GM19467 (cell line): Measurements from ENCODE around the gene TPPP2.
"Not testable (repeated sequence)": the region's sequence is repeated elsewhere in the genome, so short reads cannot be mapped to it uniquely, and the experiment has no call there.

Source experiments
- ATAC-seq: cut with Tn5 transposase; IDR thresholded peaks from one replicate; pipeline ENCODE4 v1.9.1; 2021; ENCODE audit warnings: mild to moderate bottlenecking, moderate library complexity; ENCODE audit not compliant: unreplicated experiment

TPPP2 gene

DNA sequence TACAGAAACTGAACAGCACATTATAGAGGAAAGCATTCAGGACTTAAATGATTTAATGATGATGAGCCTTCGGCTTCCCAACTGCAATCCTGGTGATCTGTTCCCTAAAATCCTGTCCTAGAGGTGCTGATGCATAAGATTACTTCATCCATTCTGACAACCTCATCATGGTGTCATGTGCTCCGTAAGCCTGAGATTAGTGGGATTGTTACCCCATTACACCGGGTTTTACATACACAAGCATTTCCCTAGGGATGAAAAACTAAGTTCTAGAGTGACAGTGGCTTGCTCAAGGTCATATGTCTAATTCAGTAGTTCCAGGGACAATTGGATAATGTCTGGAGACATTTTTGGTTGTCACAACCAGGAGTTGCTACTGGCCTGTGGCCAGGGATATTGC lies 7.1 kb downstream of the TPPP2 start:
- ATAC-seq: no peak

DNA sequence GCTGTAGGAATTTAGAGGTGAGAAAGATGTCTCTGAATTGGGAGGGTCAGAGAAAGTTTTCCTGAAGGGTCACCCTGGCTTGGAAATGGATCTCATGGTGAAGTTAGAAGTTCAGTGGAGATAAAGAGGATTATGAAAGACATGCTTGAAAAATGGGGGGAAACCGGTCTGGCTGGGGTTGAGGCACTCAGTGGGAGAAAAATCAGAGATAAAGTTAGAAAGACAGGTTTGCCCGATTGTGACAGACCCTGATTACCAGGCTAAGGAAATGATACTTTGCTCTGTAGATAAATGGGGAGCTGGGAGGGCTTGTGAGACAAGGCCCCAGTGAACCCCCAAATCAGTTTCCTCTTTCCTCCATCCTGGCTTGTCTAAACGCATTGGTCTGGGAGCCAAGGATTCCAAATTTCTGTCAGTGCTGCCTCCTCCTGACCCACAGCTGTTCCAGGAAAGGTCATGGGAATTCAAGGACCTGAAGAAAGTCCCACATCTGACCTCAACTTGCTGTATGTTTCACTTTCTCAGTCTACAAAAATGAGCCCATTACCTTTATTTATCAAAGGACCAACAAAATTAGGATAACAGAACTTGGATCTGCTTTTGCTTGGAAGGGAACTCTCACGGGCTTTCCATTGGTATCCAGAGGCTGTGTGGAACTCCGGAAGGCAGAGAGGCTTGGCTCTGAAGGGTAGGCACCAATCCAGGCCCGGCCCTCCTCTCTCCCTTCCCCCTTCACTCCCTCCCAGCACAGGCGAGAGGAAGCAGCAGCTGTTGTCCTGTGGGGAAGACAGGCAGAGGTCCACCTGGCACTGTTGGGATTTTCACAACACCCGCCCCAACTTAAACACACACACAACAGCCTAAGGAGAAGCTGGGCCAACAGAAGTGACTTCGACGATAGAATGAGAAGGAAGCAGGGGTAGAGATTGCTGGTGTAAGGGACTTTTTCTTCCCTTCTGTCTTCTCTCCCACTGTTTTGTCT lies 8.7 kb downstream of the TPPP2 start:
- ATAC-seq: no peak

DNA sequence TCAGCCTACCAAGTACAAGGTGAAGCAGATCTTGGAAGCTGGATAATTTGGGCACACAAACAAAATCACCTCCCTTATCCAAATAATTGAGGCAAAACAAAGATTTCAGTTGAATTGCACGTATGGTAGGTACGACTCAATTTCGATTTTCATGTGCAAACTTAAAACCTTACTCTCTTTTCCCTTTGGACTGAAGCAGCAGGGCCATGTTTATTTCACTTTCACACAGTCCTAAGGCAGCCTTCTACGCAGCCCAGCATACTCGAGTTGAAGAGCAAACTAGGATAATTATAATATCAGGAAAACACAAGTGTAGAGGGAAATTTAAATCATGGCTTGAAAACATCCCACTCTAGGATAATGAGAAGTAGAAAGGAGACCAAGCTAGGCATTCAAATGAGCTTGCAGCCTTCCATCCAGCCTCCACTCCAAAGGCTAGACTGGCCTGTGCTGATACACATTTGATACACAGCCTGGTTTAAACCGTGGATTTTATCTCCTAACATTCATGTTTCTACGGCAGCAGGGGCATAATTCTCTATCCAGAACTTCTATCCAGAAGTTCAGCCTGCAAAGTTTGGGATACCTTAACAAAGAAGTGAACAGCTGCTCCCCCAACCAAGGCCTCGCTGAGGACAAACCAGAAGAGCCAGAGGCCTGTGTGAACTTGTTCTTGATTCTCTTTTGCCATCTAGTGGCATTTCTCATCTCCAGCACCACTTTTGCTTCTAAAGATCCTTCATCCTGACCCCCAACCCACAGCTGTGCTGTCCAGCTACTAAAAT lies 9.8 kb downstream of the TPPP2 start:
- no peak for ATAC-seq

DNA sequence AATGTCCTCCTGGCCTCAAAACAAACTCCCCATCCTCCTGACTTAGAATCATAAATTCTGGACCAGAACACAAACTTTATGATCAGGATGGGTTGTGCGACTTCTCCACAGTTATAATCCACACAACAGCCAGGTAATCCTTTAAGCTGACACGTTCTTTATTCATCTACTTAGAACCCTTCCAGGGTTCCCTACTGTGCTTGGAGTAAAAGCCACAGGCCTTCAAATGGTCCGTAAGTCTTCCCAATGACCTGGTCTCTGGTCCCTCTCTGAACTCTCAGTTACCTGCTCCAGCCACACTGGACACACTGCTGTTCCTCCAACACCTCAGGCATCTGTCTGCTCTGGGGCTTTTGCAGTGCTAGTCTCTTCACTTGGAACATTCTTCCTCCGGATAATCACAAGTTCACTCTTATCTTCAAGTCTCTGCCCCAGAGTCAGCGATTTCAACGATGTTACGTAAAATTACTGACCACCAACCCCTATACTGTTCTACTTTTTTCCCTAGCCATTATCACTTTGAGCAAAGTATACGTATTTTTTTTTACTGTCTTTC lies 10.4 kb downstream of the TPPP2 start:
- no peak for ATAC-seq

DNA sequence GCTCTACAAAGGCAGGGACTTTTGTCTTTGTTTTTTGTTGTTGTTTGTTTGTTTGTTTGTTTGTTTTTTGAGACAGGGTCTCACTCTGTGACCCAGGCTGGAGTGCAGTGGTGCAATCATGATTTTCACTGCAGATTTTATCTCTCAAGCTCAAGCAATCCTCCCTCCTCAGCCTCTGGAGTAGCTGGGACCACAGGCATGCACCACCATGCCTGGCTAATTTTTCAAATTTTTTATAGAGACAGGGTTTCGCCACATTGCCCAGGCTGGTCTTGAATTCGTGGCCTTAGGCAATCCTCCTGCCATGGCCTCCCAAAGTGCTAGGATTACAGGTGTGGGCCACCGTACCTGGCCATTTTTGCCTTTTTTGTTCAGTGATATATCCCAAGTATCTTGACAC lies 10.9 kb downstream of the TPPP2 start:
- not testable (repeated sequence) for ATAC-seq

DNA sequence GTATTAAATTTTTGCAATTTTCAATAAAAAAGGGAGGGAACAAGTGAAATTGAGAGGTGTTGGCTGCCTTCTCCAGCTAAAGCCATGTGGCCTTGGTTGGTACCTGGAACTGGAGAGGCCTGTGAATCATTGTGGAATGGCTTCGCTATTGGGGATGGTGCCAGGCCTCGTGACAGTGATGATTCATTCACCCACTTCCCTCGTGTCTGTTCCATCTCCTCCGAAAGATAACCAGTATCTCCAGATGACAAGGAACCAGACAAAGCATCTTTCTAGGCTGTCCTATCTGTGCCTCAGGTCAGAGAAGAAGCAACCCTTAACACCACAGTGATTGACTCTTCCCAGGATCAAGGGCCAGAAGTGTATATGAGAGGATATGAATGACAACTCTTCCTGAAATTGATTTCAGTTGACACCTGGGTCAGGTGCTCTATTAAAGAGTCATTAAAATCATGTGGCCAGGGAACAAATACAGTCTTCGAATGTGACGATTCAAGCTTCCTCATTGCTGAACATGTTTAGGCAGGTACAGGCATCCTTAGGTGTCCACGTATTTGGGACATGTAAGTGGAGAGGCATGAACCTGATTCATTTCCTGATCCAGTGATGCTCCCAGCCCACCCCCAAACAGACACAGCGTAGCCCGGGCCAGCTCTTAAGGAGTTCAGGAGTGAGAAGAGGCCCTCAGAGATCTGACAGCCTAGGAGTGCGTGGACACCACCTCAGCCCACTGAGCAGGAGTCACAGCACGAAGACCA lies 11.8 kb downstream of the TPPP2 start, which contains the start of gene RNASE7:
Gene RNASE7, plus strand, starts transcription at position 687 of the 758 bp plus-strand sequence. CDS start 631 bp downstream, outside the sequence.
- no peak for ATAC-seq

DNA sequence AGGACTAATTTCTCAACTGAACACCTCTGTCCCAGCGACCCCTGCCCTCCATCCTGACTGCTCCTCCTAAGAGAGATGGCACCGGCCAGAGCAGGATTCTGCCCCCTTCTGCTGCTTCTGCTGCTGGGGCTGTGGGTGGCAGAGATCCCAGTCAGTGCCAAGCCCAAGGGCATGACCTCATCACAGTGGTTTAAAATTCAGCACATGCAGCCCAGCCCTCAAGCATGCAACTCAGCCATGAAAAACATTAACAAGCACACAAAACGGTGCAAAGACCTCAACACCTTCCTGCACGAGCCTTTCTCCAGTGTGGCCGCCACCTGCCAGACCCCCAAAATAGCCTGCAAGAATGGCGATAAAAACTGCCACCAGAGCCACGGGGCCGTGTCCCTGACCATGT lies 12.9 kb downstream of the TPPP2 start:
- no peak for ATAC-seq

DNA sequence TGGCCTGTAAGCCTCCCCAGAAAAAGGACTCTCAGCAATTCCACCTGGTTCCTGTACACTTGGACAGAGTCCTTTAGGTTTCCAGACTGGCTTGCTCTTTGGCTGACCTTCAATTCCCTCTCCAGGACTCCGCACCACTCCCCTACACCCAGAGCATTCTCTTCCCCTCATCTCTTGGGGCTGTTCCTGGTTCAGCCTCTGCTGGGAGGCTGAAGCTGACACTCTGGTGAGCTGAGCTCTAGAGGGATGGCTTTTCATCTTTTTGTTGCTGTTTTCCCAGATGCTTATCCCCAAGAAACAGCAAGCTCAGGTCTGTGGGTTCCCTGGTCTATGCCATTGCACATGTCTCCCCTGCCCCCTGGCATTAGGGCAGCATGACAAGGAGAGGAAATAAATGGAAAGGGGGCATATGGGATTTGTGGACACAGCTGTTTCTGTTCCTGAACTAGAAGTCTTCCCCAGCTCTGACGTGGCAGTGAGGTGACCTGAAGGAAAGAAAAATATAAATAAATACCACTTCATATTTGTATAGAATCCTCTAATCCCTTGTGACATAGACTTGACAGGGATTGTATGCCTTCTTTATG lies 13.5 kb downstream of the TPPP2 start:
- no peak for ATAC-seq

DNA sequence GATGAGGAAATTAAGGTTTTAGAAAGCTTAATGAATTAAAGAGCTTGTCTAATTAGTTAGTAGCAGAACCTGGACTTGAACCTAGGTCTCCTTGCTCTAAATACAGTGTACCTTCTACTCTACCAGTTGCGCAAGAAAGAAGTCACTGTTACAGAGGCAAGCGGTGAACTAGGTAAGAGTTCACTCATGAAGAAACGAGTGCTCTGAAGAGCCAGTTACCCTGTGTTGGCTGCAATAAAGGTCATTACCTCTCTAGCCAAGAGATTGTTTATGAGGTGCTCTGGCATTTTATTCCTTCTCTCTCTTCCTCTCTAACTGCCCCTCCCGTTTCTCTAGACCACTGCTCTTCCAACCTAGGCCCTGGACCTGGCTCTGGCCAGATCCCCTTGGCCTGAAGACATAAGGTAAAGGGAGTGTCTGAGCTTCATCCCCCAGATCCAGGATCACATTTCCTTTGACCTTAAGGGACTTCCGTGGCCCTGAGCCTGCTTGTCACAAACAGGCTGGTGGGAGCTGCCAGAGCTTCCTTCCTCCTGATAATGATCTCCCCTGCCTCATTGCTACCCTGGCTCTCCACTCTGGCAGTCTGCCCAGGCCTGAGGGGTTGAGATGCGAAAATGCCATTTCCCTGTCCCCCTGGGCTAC lies 14.1 kb downstream of the TPPP2 start:
- no peak for ATAC-seq

DNA sequence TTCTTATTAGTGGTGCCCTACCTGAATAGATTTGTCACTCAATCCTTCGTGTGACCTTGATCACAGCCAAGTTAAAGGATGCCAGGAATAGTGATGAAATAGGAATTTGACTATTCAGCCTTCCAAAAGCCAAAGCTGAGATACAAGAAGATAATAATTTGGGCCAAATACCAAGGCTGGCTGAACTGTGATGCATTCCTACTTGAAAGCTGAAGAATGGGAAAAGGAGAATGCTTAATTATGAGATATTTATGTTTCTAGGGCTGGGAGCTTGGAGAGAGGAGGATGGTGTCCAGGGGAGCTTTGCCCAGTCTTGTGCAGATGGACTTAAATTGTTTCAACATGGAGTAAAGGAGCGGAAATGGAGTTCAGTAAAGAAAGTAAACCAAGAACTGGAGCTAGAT lies 17.4 kb downstream of the TPPP2 start:
- ATAC-seq: no peak

DNA sequence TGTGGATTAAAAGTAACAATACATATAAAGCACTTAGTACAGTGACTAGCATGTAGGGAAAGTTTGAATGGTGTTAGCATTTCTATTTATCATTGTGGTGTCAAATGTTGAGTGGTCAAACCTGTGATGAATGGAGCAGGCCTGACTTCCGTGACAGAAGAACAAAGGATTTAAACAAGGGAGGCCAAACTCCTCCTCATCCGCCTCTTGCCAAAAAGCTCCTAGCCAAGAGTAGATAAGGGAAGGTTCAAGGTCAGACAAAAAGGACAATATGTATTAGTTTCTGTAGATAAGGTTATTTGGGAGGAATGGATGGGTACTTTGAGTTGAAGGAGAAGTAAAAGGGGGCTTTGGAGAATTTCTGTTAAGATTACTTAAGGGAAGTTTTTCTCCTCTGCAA lies 18.6 kb downstream of the TPPP2 start:
- no peak for ATAC-seq

DNA sequence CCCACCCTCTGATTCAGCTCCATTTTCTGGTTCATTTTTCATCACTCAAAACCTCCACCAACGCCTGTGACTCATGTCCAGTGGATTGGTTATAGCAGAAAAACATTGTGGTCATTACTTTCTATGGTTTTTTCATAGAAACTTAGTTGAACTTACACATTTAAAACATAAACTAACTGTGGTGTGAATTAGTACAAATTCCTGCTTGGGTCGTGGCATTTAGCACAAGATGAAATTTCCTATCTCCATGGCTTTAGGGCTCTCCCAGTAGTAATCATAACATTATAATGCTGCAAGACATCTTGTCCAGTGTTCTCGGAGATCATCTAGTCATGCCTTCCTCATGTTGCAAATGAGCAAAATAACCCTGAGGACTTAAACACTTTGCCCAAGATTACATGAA lies 19.3 kb downstream of the TPPP2 start:
- no peak for ATAC-seq

DNA sequence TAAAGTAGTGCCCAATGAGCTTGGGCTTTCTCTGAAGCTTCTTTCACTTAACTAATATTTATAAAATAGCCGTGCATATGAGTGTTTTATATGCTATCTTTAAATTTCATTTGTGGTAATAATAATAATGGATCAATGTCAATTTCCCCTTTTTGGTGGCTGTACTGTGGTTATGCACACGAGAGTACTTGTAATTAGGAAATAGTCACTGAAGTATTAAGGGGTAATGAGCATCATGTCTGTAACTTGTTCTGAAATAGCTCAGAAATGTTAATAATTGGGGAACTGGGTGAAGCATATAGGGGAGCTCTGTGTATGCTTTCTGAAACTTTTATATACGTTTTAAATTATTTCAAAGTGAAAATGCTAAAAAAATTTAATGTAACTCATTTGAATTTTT lies 20.6 kb downstream of the TPPP2 start:
- ATAC-seq: no peak

DNA sequence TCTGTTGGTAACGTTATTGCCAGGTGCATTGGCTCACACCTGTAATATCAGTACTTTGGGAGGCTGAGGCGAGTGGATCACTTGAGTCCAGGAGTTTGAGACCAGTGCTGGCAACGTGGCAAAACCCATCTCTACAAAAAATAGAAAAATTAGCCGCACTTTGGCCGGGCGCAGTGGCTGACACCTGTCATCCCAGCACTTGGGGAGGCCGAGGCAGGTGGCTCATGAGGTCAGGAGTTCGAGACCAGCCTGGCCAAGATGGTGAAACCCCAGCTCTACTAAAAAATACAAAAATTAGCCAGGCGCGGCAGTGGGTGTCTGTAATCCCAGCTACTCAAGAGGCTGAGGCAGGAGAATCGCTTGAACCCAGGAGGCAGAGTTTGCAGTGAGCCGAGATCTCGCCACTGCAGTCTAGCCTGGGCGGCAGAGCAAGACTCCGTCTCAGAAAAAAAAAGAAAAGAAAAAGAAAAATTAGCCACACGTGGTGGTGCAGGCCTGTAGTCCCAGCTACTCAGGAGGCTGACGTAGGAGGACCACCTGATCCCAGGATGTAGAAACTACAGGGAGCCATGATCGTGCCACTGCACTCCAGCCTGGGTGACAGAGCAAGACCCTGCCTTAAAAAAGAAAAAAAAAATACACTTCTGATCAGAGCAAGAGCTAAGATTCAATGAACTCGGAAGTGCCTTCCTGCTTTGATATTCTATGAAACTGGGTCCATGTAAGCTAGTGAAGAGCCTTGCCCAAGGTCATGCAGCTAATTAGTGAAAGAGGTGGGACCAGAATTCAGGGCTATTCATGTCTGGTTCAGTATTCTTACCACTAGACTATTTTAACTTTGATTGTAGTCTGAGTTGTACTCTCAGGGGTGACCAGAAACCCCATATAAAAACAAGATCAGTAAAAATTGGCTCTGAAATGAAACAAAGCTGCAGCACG lies 23.4 kb downstream of the TPPP2 start:
- no peak for ATAC-seq

DNA sequence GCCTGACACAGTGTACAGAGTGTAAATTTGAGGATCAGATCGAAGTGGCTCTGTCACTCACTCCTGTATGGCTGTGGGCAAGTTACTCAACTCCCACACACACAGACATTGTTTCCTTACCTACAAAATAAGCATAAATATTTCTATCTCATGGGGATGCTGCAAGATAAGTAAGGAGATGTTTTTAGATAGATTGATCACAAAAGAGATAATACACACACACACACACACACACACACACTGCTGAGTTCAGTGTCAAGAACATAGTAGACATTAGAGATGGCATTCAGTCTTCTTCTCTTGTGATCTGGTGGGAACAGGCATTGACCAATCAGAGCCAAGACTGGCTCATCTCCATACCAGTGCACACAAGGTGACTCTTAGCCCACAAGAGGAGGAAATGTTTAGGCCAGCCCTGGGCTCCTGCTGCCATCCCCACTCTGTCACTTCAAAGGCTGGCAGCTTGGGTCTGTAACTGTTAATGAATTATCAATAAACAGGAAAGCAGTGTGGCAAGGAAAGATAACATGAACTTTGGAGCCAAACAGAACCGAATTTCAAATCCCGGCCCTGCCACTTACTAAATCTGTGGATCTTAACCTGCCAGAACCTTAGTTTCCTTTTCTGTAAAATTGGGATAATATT lies 24.2 kb downstream of the TPPP2 start:
- no peak for ATAC-seq

DNA sequence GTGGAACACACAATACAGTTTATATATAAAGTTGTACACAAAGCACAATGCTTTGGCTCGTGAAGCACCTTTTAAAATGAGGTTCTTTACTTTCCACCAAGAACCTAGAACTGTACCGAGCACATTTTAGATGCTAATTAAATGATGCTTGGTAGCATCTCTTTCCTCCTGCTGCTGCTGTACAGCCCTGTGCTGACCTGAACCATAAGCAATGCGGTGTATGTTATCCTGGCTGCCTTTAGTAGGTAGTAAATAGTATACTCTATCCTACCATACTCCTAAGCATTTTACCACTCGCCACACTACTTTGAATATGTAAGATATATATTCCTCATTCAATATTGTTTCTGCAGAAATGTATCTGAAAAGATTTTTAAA lies 24.7 kb downstream of the TPPP2 start:
- no peak for ATAC-seq

DNA sequence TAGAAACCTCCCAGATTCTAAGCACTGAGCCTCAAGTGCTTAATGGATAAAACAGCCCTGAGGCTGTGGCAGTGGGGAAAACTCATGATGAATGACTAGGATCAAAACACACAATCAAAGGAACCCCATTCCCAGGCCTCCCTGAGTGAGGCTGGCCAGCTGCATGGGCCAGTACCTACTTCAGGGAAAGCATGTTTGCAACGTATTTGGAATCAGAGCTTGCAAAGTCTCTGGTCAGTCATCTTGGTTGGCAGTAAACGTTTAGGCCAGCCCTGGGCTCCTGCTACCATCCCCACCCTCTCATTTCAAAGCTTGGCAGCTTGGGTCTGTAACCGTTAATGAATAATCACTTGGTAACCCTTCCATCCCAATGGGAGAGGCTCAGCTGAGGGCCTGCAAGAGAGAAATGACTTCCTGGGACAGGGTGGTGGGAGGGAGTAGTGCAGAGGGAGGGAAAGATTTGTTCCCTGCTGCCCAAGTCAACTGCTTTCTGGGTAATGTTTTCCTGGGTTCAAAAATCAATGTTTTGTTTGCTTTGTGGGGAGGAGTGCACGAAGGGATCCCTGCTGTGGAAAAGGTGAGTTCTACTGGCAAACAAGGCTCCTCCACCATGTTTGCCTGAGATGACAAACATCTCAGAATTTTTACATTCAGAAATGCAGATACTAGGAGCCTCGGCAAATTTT lies 25.6 kb downstream of the TPPP2 start:
- no peak for ATAC-seq
